Measurements from ENCODE around the gene TMEM165.

The TMEM165 gene

DNA sequence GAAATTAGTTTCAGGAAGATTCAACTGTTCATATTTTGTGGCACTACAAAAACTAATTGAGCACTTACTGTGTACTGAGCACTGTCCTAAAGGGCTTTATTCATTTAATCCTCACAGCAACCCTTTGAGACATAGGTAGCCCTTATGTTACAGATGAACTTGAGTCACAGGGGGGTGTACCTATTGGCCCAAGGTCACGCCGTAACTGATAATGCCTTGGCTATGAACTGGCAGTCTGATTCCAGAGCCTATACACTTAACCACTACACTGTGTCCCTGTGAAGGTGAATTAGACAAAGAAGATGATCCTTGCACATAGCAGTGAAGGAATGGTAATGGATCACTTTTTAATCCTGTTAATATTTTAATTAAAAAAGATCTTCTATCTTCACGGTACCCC lies 12.0 kb downstream of the TMEM165 start:
- TF ChIP-seq TAF1 (IDR thresholded peaks at IDR 0.05; ENCODE audit: borderline replicate concordance, insufficient read depth, low read length), result no peak
- no peak for TF ChIP-seq POLR2AphosphoS5 (IDR thresholded peaks at IDR 0.05; ENCODE audit: low read depth, low read length)
- TF ChIP-seq FOXP2 (optimal IDR thresholded peaks at IDR 0.05; ENCODE audit: borderline replicate concordance, extremely low read depth, extremely low read length, insufficient read depth), result no peak
- TF ChIP-seq SIN3A (IDR thresholded peaks at IDR 0.05; ENCODE audit: borderline replicate concordance, insufficient read depth, low read length), result no peak
- TF ChIP-seq, protein P1, sequence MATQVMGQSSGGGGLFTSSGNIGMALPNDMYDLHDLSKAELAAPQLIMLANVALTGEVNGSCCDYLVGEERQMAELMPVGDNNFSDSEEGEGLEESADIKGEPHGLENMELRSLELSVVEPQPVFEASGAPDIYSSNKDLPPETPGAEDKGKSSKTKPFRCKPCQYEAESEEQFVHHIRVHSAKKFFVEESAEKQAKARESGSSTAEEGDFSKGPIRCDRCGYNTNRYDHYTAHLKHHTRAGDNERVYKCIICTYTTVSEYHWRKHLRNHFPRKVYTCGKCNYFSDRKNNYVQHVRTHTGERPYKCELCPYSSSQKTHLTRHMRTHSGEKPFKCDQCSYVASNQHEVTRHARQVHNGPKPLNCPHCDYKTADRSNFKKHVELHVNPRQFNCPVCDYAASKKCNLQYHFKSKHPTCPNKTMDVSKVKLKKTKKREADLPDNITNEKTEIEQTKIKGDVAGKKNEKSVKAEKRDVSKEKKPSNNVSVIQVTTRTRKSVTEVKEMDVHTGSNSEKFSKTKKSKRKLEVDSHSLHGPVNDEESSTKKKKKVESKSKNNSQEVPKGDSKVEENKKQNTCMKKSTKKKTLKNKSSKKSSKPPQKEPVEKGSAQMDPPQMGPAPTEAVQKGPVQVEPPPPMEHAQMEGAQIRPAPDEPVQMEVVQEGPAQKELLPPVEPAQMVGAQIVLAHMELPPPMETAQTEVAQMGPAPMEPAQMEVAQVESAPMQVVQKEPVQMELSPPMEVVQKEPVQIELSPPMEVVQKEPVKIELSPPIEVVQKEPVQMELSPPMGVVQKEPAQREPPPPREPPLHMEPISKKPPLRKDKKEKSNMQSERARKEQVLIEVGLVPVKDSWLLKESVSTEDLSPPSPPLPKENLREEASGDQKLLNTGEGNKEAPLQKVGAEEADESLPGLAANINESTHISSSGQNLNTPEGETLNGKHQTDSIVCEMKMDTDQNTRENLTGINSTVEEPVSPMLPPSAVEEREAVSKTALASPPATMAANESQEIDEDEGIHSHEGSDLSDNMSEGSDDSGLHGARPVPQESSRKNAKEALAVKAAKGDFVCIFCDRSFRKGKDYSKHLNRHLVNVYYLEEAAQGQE (IDR thresholded peaks at IDR 0.05; ENCODE audit: insufficient read depth in 1 of 2, low read depth in 2 of 2, low read length in 2 of 2), result no peak

DNA sequence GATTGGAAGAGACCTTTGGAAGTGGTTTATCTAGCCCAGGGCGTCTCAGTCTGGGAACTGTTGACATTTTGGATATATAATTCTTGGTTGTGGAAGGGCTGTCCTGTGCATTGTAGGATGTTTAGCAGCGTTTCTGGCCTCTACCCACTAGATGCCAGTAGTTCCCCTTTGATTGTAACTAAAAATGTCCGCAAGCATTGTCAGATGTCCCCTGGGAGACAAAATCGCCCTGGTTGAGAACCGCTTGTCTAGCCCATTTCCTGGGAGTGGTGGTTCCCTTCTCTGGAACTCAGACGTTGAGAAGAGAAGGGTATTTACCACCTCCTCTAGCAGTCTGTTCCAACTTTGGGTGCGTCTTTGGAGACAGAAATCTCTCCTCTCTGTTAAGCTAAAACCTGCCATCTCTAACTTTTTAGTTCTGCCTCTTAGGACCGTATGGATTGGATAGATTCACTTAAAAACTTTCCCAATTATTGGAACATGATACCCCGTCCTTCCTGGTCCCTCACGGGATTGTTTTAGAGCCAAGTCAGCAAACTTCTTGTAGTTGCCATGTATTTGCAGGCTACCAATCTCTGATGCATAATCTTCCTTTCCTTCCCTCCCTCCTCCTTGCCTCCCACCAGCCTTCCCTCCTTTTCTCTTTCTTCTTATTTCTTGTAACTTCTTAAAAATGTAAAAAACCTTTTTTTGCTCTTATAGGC lies 13.9 kb downstream of the TMEM165 start:
- TF ChIP-seq, protein P1 (IDR thresholded peaks at IDR 0.05; ENCODE audit: insufficient read depth in 1 of 2, low read depth in 2 of 2, low read length in 2 of 2), result no peak
- TF ChIP-seq POLR2AphosphoS5 (IDR thresholded peaks at IDR 0.05; ENCODE audit: low read depth, low read length) (no peak), TAF1 (IDR thresholded peaks at IDR 0.05; ENCODE audit: borderline replicate concordance, insufficient read depth, low read length) (no peak), FOXP2 (optimal IDR thresholded peaks at IDR 0.05; ENCODE audit: borderline replicate concordance, extremely low read depth, extremely low read length, insufficient read depth) (no peak), SIN3A (IDR thresholded peaks at IDR 0.05; ENCODE audit: borderline replicate concordance, insufficient read depth, low read length) (no peak)

DNA sequence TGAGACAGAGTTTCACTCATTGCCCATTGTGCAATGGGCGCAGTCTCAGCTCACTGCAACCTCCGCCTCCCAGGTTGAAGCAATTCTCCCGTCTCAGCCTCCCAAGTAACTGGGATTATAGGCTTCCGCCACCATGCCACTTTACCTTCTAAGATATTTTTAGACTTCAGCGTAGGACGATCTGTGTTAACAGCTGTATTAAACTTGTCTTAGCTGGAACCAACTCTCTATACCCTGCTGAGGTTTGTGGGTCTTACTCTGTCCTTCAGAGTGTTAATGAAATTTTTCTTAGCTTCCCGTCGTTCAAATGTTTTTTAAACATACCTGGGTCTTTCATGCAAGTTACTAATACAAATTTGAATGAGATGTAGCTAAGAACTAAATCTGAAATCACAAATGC lies 14.7 kb downstream of the TMEM165 start:
- TF ChIP-seq TAF1 (IDR thresholded peaks at IDR 0.05; ENCODE audit: borderline replicate concordance, insufficient read depth, low read length), result no peak
- no peak for TF ChIP-seq SIN3A (IDR thresholded peaks at IDR 0.05; ENCODE audit: borderline replicate concordance, insufficient read depth, low read length)
- no peak for TF ChIP-seq POLR2AphosphoS5 (IDR thresholded peaks at IDR 0.05; ENCODE audit: low read depth, low read length)
- TF ChIP-seq, protein P1 (IDR thresholded peaks at IDR 0.05; ENCODE audit: insufficient read depth in 1 of 2, low read depth in 2 of 2, low read length in 2 of 2), result no peak
- no peak for TF ChIP-seq FOXP2 (optimal IDR thresholded peaks at IDR 0.05; ENCODE audit: borderline replicate concordance, extremely low read depth, extremely low read length, insufficient read depth)

DNA sequence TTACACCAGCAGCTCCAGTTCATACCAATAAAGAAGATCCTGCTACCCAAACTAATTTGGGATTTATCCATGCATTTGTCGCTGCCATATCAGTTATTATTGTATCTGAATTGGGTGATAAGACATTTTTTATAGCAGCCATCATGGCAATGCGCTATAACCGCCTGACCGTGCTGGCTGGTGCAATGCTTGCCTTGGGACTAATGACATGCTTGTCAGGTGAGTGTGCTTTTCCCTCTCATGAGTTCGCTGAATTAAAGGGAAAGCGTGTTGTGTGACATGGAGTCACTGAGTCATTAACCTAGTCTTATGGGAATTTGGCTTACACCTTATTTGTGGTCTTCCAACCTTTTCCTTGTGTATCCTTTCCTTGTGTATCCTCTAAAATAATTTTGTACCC lies 15.9 kb downstream of the TMEM165 start:
- no peak for TF ChIP-seq FOXP2 (optimal IDR thresholded peaks at IDR 0.05; ENCODE audit: borderline replicate concordance, extremely low read depth, extremely low read length, insufficient read depth)
- TF ChIP-seq SIN3A (IDR thresholded peaks at IDR 0.05; ENCODE audit: borderline replicate concordance, insufficient read depth, low read length), result no peak
- TF ChIP-seq, protein P1 (IDR thresholded peaks at IDR 0.05; ENCODE audit: insufficient read depth in 1 of 2, low read depth in 2 of 2, low read length in 2 of 2), result no peak
- no peak for TF ChIP-seq POLR2AphosphoS5 (IDR thresholded peaks at IDR 0.05; ENCODE audit: low read depth, low read length)
- no peak for TF ChIP-seq TAF1 (IDR thresholded peaks at IDR 0.05; ENCODE audit: borderline replicate concordance, insufficient read depth, low read length)

All from PFSK-1 (cell line).